WI38 (cell line): ENCODE results near the gene MRPL39.

Experiments
- H3K4me3 ChIP-seq: 2 replicates; pipeline ENCODE4 v1.5.1; 2011; ENCODE audit warnings: low read depth, mild to moderate bottlenecking, control low read depth, low read length
- CTCF ChIP-seq: IDR thresholded peaks from 2 replicates; pipeline ENCODE4 v1.5.1; 2012; ENCODE audit warnings: low read depth, mild to moderate bottlenecking, control low read depth, low read length

The MRPL39 gene

GRCh38 chr21:25582164-25582790 is 25.0 kb downstream of the MRPL39 start:
- TF ChIP-seq CTCF, result no peak
- no peak overlapping the region for H3K4me3 ChIP-seq

- no peak overlapping the region for H3K4me3 ChIP-seq
- no peak for TF ChIP-seq CTCF
Observed at GRCh38 chr21:25581582-25581981, 25.7 kb downstream of the MRPL39 start.

GRCh38 chr21:25580912-25581260 is 26.4 kb downstream of the MRPL39 start:
- H3K4me3 ChIP-seq, result no peak overlapping the region
- TF ChIP-seq CTCF, result no peak

- H3K4me3 ChIP-seq, result no peak overlapping the region
Observed at GRCh38 chr21:25579226-25580013, 27.9 kb downstream of the MRPL39 start.

GRCh38 chr21:25578056-25578961 is 29.0 kb downstream of the MRPL39 start:
- no peak overlapping the region for H3K4me3 ChIP-seq
- no peak for TF ChIP-seq CTCF

More at GRCh38 chr21:25579226-25580013, 27.9 kb downstream of the MRPL39 start:
- TF ChIP-seq CTCF, result no peak

- no peak for TF ChIP-seq CTCF
- H3K4me3 ChIP-seq, result no peak overlapping the region
Observed at GRCh38 chr21:25577424-25578055, 29.7 kb downstream of the MRPL39 start.
